RWPE1 (cell line): ENCODE results near the gene PM20D1.

Experiments used
- CTCF ChIA-PET: fragments of 350-600 bp; sonication (Branson Sonifier 250); formaldehyde crosslinking; extraction: SDS; loops from one replicate; lab custom pipeline; 2021; lab: Yijun Ruan, JAX
- POLR2A ChIA-PET: fragments of 400-600 bp; formaldehyde crosslinking; extraction: SDS; loops from one replicate; lab custom pipeline; 2020; ENCODE audit warnings: antibody characterized with exemption; ENCODE audit not compliant: low non-redundant PET; lab: Yijun Ruan, JAX
- DNase-seq: peaks from one replicate; pipeline ENCODE4 v3.0.0; 2012; ENCODE audit warnings: low spot score
- H3K27ac ChIP-seq: fragments of 450-650 bp; 2 replicates; pipeline ENCODE4 v1.5.1; 2017
- CTCF ChIP-seq: fragments of 450-650 bp; conservative IDR thresholded peaks from 2 replicates; pipeline ENCODE4 v1.5.1; 2017; ENCODE audit warnings: low read depth, mild to moderate bottlenecking

The PM20D1 gene

GRCh38 chr1:205812271-205812877, 37.6 kb downstream of the PM20D1 start:
- no peak for TF ChIP-seq CTCF
- peak; percentile 71 for DNase-seq
- CTCF ChIA-PET, result interaction anchor here (0.7 to 3.2 kb wide), 4 partner anchors 21 to 165 kb away, joined by 3 to 16 read pairs (median 4); no protein-coding TSS in a partner anchor
- POLR2A ChIA-PET, result interaction anchor here (0.6 to 0.7 kb wide), 2 partner anchors 13 to 20 kb away, joined by 3 read pairs; no protein-coding TSS in a partner anchor
- peak overlapping the region; percentile 76 for H3K27ac ChIP-seq

GRCh38 chr1:205811660-205812059, 38.3 kb downstream of the PM20D1 start:
- POLR2A ChIA-PET, result interaction anchor here (0.7 kb wide), 1 partner anchor 12 kb away, joined by 3 read pairs; no protein-coding TSS in a partner anchor
- H3K27ac ChIP-seq, result peak overlapping the region; percentile 44; the same call in 1 of the 2 replicates
- DNase-seq, result no peak
- CTCF ChIA-PET, result interaction anchor here (0.6 to 3.2 kb wide), 7 partner anchors 16 to 1892 kb away, joined by 3 to 16 read pairs (median 4); no protein-coding TSS in a partner anchor
- TF ChIP-seq CTCF, result no peak

GRCh38 chr1:205810448-205811157, 39.3 kb downstream of the PM20D1 start:
- no peak overlapping the region for H3K27ac ChIP-seq
- DNase-seq, result no peak
- ChIA-PET CTCF (interaction anchor here (0.7 to 3.2 kb wide), 5 partner anchors 19 to 1893 kb away, joined by 3 to 16 read pairs (median 5); no protein-coding TSS in a partner anchor), POLR2A (no interaction called here)
- TF ChIP-seq CTCF, result no peak

- CTCF ChIA-PET, result interaction anchor here (3.2 kb wide), 1 partner anchor 18 kb away, joined by 16 read pairs; no protein-coding TSS in a partner anchor
- POLR2A ChIA-PET, result no interaction called here
- H3K27ac ChIP-seq, result no peak overlapping the region
- no peak for DNase-seq
- TF ChIP-seq CTCF, result no peak
Observed at GRCh38 chr1:205809942-205810345, 40.0 kb downstream of the PM20D1 start.

- CTCF ChIA-PET, result no interaction called here
- TF ChIP-seq CTCF, result no peak
- POLR2A ChIA-PET, result no interaction called here
- DNase-seq, result no peak
- H3K27ac ChIP-seq, result no peak overlapping the region
Observed at GRCh38 chr1:205809469-205809868, 40.5 kb downstream of the PM20D1 start.

GRCh38 chr1:205805082-205805711, 44.7 kb downstream of the PM20D1 start:
- H3K27ac ChIP-seq, result no peak overlapping the region
- ChIA-PET POLR2A (no interaction called here), CTCF (interaction anchor here (1.3 to 2.7 kb wide), 3 partner anchors 11 to 172 kb away, joined by 6 to 10 read pairs (median 9); no protein-coding TSS in a partner anchor)
- no peak for DNase-seq
- TF ChIP-seq CTCF, result no peak
